GM18858 (cell line): ENCODE measurements around the gene TMEM91.

Experiments used
- ATAC-seq: cut with Tn5 transposase; IDR thresholded peaks from one replicate; pipeline ENCODE4 v1.9.1; 2021; ENCODE audit not compliant: unreplicated experiment

The TMEM91 gene

GRCh38 chr19:41409288-41409687 lies 33.0 kb downstream of the TMEM91 start:
- no peak for ATAC-seq

- ATAC-seq = no peak
These were observed 34.2 kb downstream of the TMEM91 start for GRCh38 chr19:41410336-41411054.

GRCh38 chr19:41411100-41411967 lies 35.0 kb downstream of the TMEM91 start:
- ATAC-seq = no peak

- no peak for ATAC-seq
These were observed 35.6 kb downstream of the TMEM91 start for GRCh38 chr19:41411968-41412265.

- no peak for ATAC-seq
These were observed 36.6 kb downstream of the TMEM91 start for GRCh38 chr19:41412953-41413352.

GRCh38 chr19:41413947-41414346 lies 37.6 kb downstream of the TMEM91 start:
- ATAC-seq = no peak

GRCh38 chr19:41414461-41414860 lies 38.1 kb downstream of the TMEM91 start:
- no peak for ATAC-seq

GRCh38 chr19:41415154-41415571 lies 38.8 kb downstream of the TMEM91 start:
- no peak for ATAC-seq

GRCh38 chr19:41416194-41416674 lies 39.9 kb downstream of the TMEM91 start:
- no peak for ATAC-seq

- no peak for ATAC-seq
These were observed 44.0 kb downstream of the TMEM91 start for GRCh38 chr19:41420101-41420880.

GRCh38 chr19:41421314-41421713 lies 45.0 kb downstream of the TMEM91 start:
- no peak for ATAC-seq

GRCh38 chr19:41421973-41422372 lies 45.6 kb downstream of the TMEM91 start:
- no peak for ATAC-seq

GRCh38 chr19:41422456-41422855 lies 46.1 kb downstream of the TMEM91 start:
- ATAC-seq = no peak

- no peak for ATAC-seq
These were observed 46.6 kb downstream of the TMEM91 start for GRCh38 chr19:41422955-41423354.

- no peak for ATAC-seq
These were observed 48.2 kb downstream of the TMEM91 start for GRCh38 chr19:41424335-41425173.

GRCh38 chr19:41425174-41426115 lies 49.1 kb downstream of the TMEM91 start:
- ATAC-seq = no peak

GRCh38 chr19:41426116-41426841 lies 49.9 kb downstream of the TMEM91 start:
- no peak for ATAC-seq

GRCh38 chr19:41426952-41427646 lies 50.8 kb downstream of the TMEM91 start, which contains the start of gene B3GNT8:
Gene B3GNT8, minus strand, starts transcription at chr19:41427374. Its CDS starts 596 bp downstream, at chr19:41426778.
- no peak for ATAC-seq
